Panc1 (cell line): ENCODE measurements around the gene DDIT3.

Experiments used
- CTCF ChIP-seq: fragments of 450-650 bp; IDR thresholded peaks from 2 replicates; pipeline ENCODE4 v1.5.1; 2017; ENCODE audit warnings: mild to moderate bottlenecking
- POLR2AphosphoS5 ChIP-seq: IDR thresholded peaks from 2 replicates; pipeline ENCODE4 v1.6.1; 2012; ENCODE audit warnings: mild to moderate bottlenecking, low read depth, low read length, moderate library complexity
- SIN3A ChIP-seq: IDR thresholded peaks from 2 replicates; pipeline ENCODE4 v1.6.1; 2012; ENCODE audit warnings: low read depth, mild to moderate bottlenecking, low read length, moderate library complexity, borderline replicate concordance; ENCODE audit not compliant: insufficient read depth
- TF ChIP-seq, protein P1 (sequence below), 2 experiments: IDR thresholded peaks; 2 replicates each; pipeline ENCODE4 v1.6.1; 2011 to 2012; ENCODE audit warnings: low read depth in 2 of 2, control low read depth in 1 of 2, low read length in 1 of 2, mild to moderate bottlenecking in 1 of 2, moderate library complexity in 1 of 2; ENCODE audit not compliant: insufficient read depth in 1 of 2

DNA sequence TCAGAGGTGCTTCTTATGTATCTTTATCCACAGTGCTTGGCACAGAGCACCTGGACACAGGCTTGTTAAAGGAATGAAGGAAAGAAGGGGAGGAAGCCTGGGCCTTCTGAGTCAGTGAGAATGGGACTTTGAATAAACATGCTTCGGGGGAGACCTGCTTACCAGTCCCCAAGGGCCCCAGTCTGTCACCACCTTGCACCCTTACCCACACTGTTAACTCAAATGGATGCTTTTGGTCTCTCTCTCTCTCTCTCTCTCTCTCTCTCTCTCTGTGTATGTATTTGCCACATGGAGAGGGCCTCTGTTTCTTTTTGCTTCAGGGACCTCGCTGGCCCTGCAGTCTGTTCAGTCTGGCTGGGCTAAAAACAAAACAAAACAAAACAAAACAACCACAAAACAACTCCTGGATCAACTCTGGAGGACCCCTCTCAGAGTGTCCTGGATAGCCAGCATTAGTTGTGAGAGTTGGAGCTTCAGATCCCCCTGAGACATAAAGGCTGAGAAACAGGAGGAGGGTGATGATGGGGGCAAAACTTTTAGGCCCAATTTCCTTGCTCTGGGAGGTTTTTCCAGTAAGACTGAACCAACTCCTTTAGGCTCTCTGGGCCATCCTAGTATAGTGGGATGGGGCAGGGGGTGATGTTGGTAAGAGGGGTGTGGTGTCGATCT is 31.5 kb upstream of the DDIT3 start:
- TF ChIP-seq, protein P1, sequence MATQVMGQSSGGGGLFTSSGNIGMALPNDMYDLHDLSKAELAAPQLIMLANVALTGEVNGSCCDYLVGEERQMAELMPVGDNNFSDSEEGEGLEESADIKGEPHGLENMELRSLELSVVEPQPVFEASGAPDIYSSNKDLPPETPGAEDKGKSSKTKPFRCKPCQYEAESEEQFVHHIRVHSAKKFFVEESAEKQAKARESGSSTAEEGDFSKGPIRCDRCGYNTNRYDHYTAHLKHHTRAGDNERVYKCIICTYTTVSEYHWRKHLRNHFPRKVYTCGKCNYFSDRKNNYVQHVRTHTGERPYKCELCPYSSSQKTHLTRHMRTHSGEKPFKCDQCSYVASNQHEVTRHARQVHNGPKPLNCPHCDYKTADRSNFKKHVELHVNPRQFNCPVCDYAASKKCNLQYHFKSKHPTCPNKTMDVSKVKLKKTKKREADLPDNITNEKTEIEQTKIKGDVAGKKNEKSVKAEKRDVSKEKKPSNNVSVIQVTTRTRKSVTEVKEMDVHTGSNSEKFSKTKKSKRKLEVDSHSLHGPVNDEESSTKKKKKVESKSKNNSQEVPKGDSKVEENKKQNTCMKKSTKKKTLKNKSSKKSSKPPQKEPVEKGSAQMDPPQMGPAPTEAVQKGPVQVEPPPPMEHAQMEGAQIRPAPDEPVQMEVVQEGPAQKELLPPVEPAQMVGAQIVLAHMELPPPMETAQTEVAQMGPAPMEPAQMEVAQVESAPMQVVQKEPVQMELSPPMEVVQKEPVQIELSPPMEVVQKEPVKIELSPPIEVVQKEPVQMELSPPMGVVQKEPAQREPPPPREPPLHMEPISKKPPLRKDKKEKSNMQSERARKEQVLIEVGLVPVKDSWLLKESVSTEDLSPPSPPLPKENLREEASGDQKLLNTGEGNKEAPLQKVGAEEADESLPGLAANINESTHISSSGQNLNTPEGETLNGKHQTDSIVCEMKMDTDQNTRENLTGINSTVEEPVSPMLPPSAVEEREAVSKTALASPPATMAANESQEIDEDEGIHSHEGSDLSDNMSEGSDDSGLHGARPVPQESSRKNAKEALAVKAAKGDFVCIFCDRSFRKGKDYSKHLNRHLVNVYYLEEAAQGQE (IDR thresholded peaks at IDR 0.05; ENCODE audit: insufficient read depth in 1 of 2, low read depth in 2 of 2, low read length in 1 of 2), result no peak
- no peak for TF ChIP-seq POLR2AphosphoS5
- no peak for TF ChIP-seq CTCF
- no peak for TF ChIP-seq SIN3A
